RWPE2 (cell line): ENCODE results near the gene PLGRKT.
"Not testable (repeated sequence)": the region's sequence is repeated elsewhere in the genome, so short reads cannot be mapped to it uniquely, and the experiment has no call there.

Experiments
- ATAC-seq: fragments of 200-7000 bp; cut with Tn5 transposase; 3 replicates; pipeline ENCODE4 v1.9.1; 2021; ENCODE audit warnings: low read depth
- DNase-seq: peaks from one replicate; pipeline ENCODE4 v3.0.0-alpha.2; 2020; ENCODE audit warnings: low spot score
- H3K27ac ChIP-seq: fragments of 450-650 bp; 2 replicates; pipeline ENCODE4 v1.5.1; 2017; ENCODE audit warnings: mild to moderate bottlenecking; ENCODE audit not compliant: poor library complexity, severe bottlenecking
- H3K27me3 ChIP-seq: fragments of 250-450 bp; sonication (Bioruptor Pico); 2 replicates; pipeline ENCODE4 v1.5.1; 2021; ENCODE audit warnings: mild to moderate bottlenecking, moderate library complexity; ENCODE audit not compliant: insufficient read depth, poor library complexity, severe bottlenecking
- H3K36me3 ChIP-seq: fragments of 250-450 bp; sonication (Bioruptor Pico); 2 replicates; pipeline ENCODE4 v1.5.1; 2020; ENCODE audit warnings: low read depth, mild to moderate bottlenecking, moderate library complexity
- H3K4me1 ChIP-seq: fragments of 250-450 bp; sonication (Bioruptor Pico); 2 replicates; pipeline ENCODE4 v1.5.1; 2021; ENCODE audit warnings: mild to moderate bottlenecking, moderate library complexity; ENCODE audit not compliant: insufficient read depth, poor library complexity, severe bottlenecking
- H3K4me3 ChIP-seq: fragments of 250-450 bp; sonication (Bioruptor Pico); 2 replicates; pipeline ENCODE4 v1.5.1; 2021; ENCODE audit warnings: mild to moderate bottlenecking, moderate library complexity; ENCODE audit not compliant: severe bottlenecking
- H3K9me3 ChIP-seq: fragments of 250-450 bp; sonication (Bioruptor Pico); 2 replicates; pipeline ENCODE4 v1.5.1; 2021; ENCODE audit warnings: mild to moderate bottlenecking, moderate library complexity; ENCODE audit not compliant: severe bottlenecking
- CTCF ChIP-seq: fragments of 450-650 bp; IDR thresholded peaks from one replicate; pipeline ENCODE4 v1.5.1; 2017; ENCODE audit warnings: mild to moderate bottlenecking, moderate library complexity; ENCODE audit not compliant: poor library complexity, severe bottlenecking

The PLGRKT gene

GRCh38 chr9:5470816-5471215 lies 33.1 kb upstream of the PLGRKT start:
- H3K4me1 ChIP-seq: no peaks in the 10 kb centered on the region
- no peak for DNase-seq
- no peak for ATAC-seq
- H3K9me3 ChIP-seq: no peaks in the 10 kb centered on the region
- TF ChIP-seq CTCF: no peak
- H3K27ac ChIP-seq: no peak overlapping the region
- no peak overlapping the region for H3K4me3 ChIP-seq
- no peaks in the 10 kb centered on the region for H3K27me3 ChIP-seq
- peaks cover 24% of the 10 kb centered on the region for H3K36me3 ChIP-seq

GRCh38 chr9:5470122-5470521 lies 32.4 kb upstream of the PLGRKT start:
- TF ChIP-seq CTCF: no peak
- no peak overlapping the region for H3K4me3 ChIP-seq
- H3K9me3 ChIP-seq: no peaks in the 10 kb centered on the region
- H3K27me3 ChIP-seq: no peaks in the 10 kb centered on the region
- H3K36me3 ChIP-seq: peaks cover 31% of the 10 kb centered on the region
- no peak for DNase-seq
- no peaks in the 10 kb centered on the region for H3K4me1 ChIP-seq
- H3K27ac ChIP-seq: no peak overlapping the region
- ATAC-seq: peak; percentile 35; the same call in 1 of the 3 replicates

GRCh38 chr9:5468850-5469249 lies 31.1 kb upstream of the PLGRKT start:
- TF ChIP-seq CTCF: no peak
- no peak for ATAC-seq
- no peak overlapping the region for H3K27ac ChIP-seq

GRCh38 chr9:5466766-5467165 lies 29.0 kb upstream of the PLGRKT start:
- Histone ChIP-seq H3K4me1 (no peaks in the 10 kb centered on the region), H3K27me3 (no peaks in the 10 kb centered on the region), H3K36me3 (peaks cover 56% of the 10 kb centered on the region), H3K27ac (no peak overlapping the region), H3K4me3 (no peak overlapping the region), H3K9me3 (no peaks in the 10 kb centered on the region)
- no peak for TF ChIP-seq CTCF
- ATAC-seq: no peak
- no peak for DNase-seq

More at GRCh38 chr9:5468850-5469249, 31.1 kb upstream of the PLGRKT start:
- H3K9me3 ChIP-seq: no peaks in the 10 kb centered on the region
- H3K36me3 ChIP-seq: peaks cover 37% of the 10 kb centered on the region
- no peak for DNase-seq
- no peaks in the 10 kb centered on the region for H3K27me3 ChIP-seq
- H3K4me3 ChIP-seq: no peak overlapping the region
- H3K4me1 ChIP-seq: no peaks in the 10 kb centered on the region

GRCh38 chr9:5466005-5466404 lies 28.3 kb upstream of the PLGRKT start:
- no peaks in the 10 kb centered on the region for H3K27me3 ChIP-seq
- ATAC-seq (no peak), DNase-seq (no peak)
- H3K9me3 ChIP-seq: no peaks in the 10 kb centered on the region
- H3K27ac ChIP-seq: no peak overlapping the region
- no peaks in the 10 kb centered on the region for H3K4me1 ChIP-seq
- peaks cover 62% of the 10 kb centered on the region for H3K36me3 ChIP-seq
- H3K4me3 ChIP-seq: no peak overlapping the region
- no peak for TF ChIP-seq CTCF

- not testable (repeated sequence) for H3K9me3 ChIP-seq, H3K27ac ChIP-seq, DNase-seq, H3K4me3 ChIP-seq, H3K4me1 ChIP-seq, ATAC-seq, H3K27me3 ChIP-seq
- H3K36me3 ChIP-seq: peaks cover 71% of the 10 kb centered on the region
Observed at GRCh38 chr9:5464831-5465330, 27.2 kb upstream of the PLGRKT start.
